DND-41 (cell line): ENCODE results near the gene TRPT1.

Experiments
- ATAC-seq: fragments of 200-7000 bp; cut with Tn5 transposase; 3 replicates; pipeline ENCODE4 v1.9.1; 2021; ENCODE audit warnings: low read depth; ENCODE audit not compliant: insufficient read depth
- DNase-seq: peaks from one replicate; pipeline ENCODE4 v3.0.0-alpha.2; 2020
- H2AFZ ChIP-seq: 2 replicates; pipeline ENCODE4 v1.6.0; 2012; ENCODE audit warnings: low read depth, low read length
- H3K27ac ChIP-seq: 2 replicates; pipeline ENCODE4 v1.5.1; 2012; ENCODE audit warnings: low read length, inconsistent platforms
- H3K27me3 ChIP-seq: fragments of 200-600 bp; sonication (generic); 2 replicates; pipeline ENCODE4 v1.6.0; 2012; ENCODE audit warnings: low read length, mild to moderate bottlenecking, inconsistent platforms; ENCODE audit not compliant: insufficient read depth, poor library complexity
- H3K36me3 ChIP-seq: 2 replicates; pipeline ENCODE4 v1.5.1; 2012; ENCODE audit warnings: low read length, inconsistent platforms; ENCODE audit not compliant: insufficient read depth
- H3K4me1 ChIP-seq: 2 replicates; pipeline ENCODE4 v1.5.1; 2012; ENCODE audit warnings: mild to moderate bottlenecking, low read length; ENCODE audit not compliant: insufficient read depth
- H3K4me2 ChIP-seq: 2 replicates; pipeline ENCODE4 v1.6.0; 2012; ENCODE audit warnings: mild to moderate bottlenecking, moderate library complexity, low read length, inconsistent platforms; ENCODE audit not compliant: insufficient read depth
- H3K4me3 ChIP-seq, 2 experiments: fragments of 200-600 bp in 1 of 2; shearing (Covaris generic) in 1 of 2; 2 replicates each; pipeline ENCODE4 v1.5.1; 2012 to 2016; ENCODE audit warnings: inconsistent platforms in 2 of 2, low read length in 2 of 2, mild to moderate bottlenecking in 2 of 2, low read depth in 1 of 2, moderate library complexity in 1 of 2
- H3K79me2 ChIP-seq: 2 replicates; pipeline ENCODE4 v1.6.0; 2012; ENCODE audit warnings: low read length, inconsistent platforms; ENCODE audit not compliant: insufficient read depth
- H3K9ac ChIP-seq: 2 replicates; pipeline ENCODE4 v1.6.0; 2012; ENCODE audit warnings: low read depth, mild to moderate bottlenecking, inconsistent platforms, low read length, moderate library complexity
- H3K9me3 ChIP-seq: 2 replicates; pipeline ENCODE4 v1.5.1; 2012; ENCODE audit warnings: low read length, moderate library complexity, mild to moderate bottlenecking, inconsistent platforms; ENCODE audit not compliant: insufficient read depth, severe bottlenecking
- H4K20me1 ChIP-seq: 2 replicates; pipeline ENCODE4 v1.6.0; 2012; ENCODE audit warnings: low read length; ENCODE audit not compliant: insufficient read depth
- CTCF ChIP-seq: IDR thresholded peaks from 2 replicates; pipeline ENCODE4 v1.5.1; 2012; ENCODE audit warnings: borderline replicate concordance, low read length, moderate library complexity, mild to moderate bottlenecking; ENCODE audit not compliant: poor library complexity, severe bottlenecking; ENCODE audit errors: extremely low read depth
- EZH2 ChIP-seq: IDR thresholded peaks from 3 replicates; pipeline ENCODE4 v1.6.1; 2012; ENCODE audit warnings: borderline replicate concordance, low read depth, mild to moderate bottlenecking, moderate library complexity, low read length, inconsistent platforms; ENCODE audit not compliant: severe bottlenecking

TRPT1 gene

GRCh38 chr11:64180891-64181290, 45.1 kb downstream of the TRPT1 start:
- Histone ChIP-seq H3K27ac (no peak overlapping the region), H3K9me3 (no peaks in the 10 kb centered on the region), H3K4me2 (no peak overlapping the region), H2AFZ (no peak overlapping the region), H3K36me3 (peaks cover 8% of the 10 kb centered on the region), H3K9ac (no peak overlapping the region), H3K4me1 (peaks cover 26% of the 10 kb centered on the region), H3K4me3 (no peak overlapping the region), H3K27me3 (no peaks in the 10 kb centered on the region), H3K79me2 (peaks cover 23% of the 10 kb centered on the region), H4K20me1 (peaks cover 2% of the 10 kb centered on the region; the same call in 1 of the 2 replicates)
- DNase-seq, result no peak
- ATAC-seq, result no peak
- TF ChIP-seq CTCF (no peak), EZH2 (no peak)

GRCh38 chr11:64178951-64179639, 46.9 kb downstream of the TRPT1 start:
- Histone ChIP-seq H3K4me3 (no peak overlapping the region), H4K20me1 (peaks cover 2% of the 10 kb centered on the region; the same call in 1 of the 2 replicates), H3K36me3 (peaks cover 3% of the 10 kb centered on the region; the same call in 1 of the 2 replicates), H3K79me2 (peaks cover 10% of the 10 kb centered on the region), H3K4me1 (peaks cover 15% of the 10 kb centered on the region), H2AFZ (no peak overlapping the region), H3K27me3 (no peaks in the 10 kb centered on the region), H3K27ac (no peak overlapping the region), H3K4me2 (no peak overlapping the region), H3K9ac (no peak overlapping the region), H3K9me3 (no peaks in the 10 kb centered on the region)
- DNase-seq, result no peak
- no peak for ATAC-seq
- TF ChIP-seq CTCF (no peak), EZH2 (no peak)

GRCh38 chr11:64178203-64178602, 47.8 kb downstream of the TRPT1 start:
- ATAC-seq, result no peak
- no peak overlapping the region for H3K4me2 ChIP-seq
- DNase-seq, result no peak
- H3K9me3 ChIP-seq, result no peaks in the 10 kb centered on the region
- no peaks in the 10 kb centered on the region for H3K27me3 ChIP-seq
- no peak overlapping the region for H3K4me3 ChIP-seq
- no peaks in the 10 kb centered on the region for H4K20me1 ChIP-seq
- 0 out of 2 replicates have a peak, but pooled peaks cover 6% of the 10 kb centered on the region for H3K4me1 ChIP-seq
- H3K36me3 ChIP-seq, result peaks cover 3% of the 10 kb centered on the region; the same call in 1 of the 2 replicates
- H2AFZ ChIP-seq, result no peak overlapping the region
- no peak overlapping the region for H3K9ac ChIP-seq
- TF ChIP-seq CTCF (no peak), EZH2 (no peak)
- H3K79me2 ChIP-seq, result peaks cover 2% of the 10 kb centered on the region; the same call in 1 of the 2 replicates
- no peak overlapping the region for H3K27ac ChIP-seq
